ENCODE measurements around the gene TGFB3. TPM values are rescaled to one million over a fixed set of nuclear protein-coding genes. Genes with fewer than 3 reads are reported as not detected.

TGFB3 gene
- total and polyA plus RNA-seq, 9 of the 15 experiments (the other 6 are each of a cell fraction or from before 2014, with no cell fraction given): 0.39 to 2.0 (median 1.0) TPM

GRCh38 chr14:75967866-75968265, 13.9 kb downstream of the TGFB3 start:
- Histone ChIP-seq H2AFZ (ENCODE audit: low read depth, low read length) (no peak overlapping the region), H3K4me1 (replicated peaks in 1 of 2; ENCODE audit: control insufficient read depth in 2 of 2, insufficient read depth in 2 of 2, low read length in 2 of 2) (no peaks in the 10 kb centered on the region), H3K4me3 (no peak overlapping the region), H3K27ac (ENCODE audit: extremely low read depth, low read depth, low read length) (no peak overlapping the region), H4K20me1 (replicated peaks; ENCODE audit: control insufficient read depth, insufficient read depth, low read length) (no peaks in the 10 kb centered on the region), H3K9ac (ENCODE audit: insufficient read depth in 1 of 2, low read depth in 2 of 2, low read length in 2 of 2) (no peak overlapping the region), H3K9me3 (replicated peaks; ENCODE audit: control insufficient read depth, insufficient read depth, low read depth, low read length) (no peaks in the 10 kb centered on the region), H3K27me3 (ENCODE audit: control insufficient read depth in 2 of 2, insufficient read depth in 2 of 2, low read length in 2 of 2) (no peaks in the 10 kb centered on the region), H3K4me2 (ENCODE audit: insufficient read depth, low read length) (no peak overlapping the region), H3K79me2 (ENCODE audit: control insufficient read depth, insufficient read depth, low read length) (no peaks in the 10 kb centered on the region), H3K9me1 (ENCODE audit: control insufficient read depth, insufficient read depth, low read length) (no peaks in the 10 kb centered on the region), H3K36me3 (ENCODE audit: control insufficient read depth, insufficient read depth, low read length) (no peaks in the 10 kb centered on the region)
- no peak for TF ChIP-seq RBFOX2 (IDR thresholded peaks at IDR 0.05; ENCODE audit: low read depth, low read length)
- TF ChIP-seq TEAD4 (IDR thresholded peaks at IDR 0.05; ENCODE audit: low read length): no peak
- TF ChIP-seq TEAD4 (CRISPR knock-in tag; IDR thresholded peaks at IDR 0.05; ENCODE audit: borderline replicate concordance): no peak
- TF ChIP-seq NFXL1 (CRISPR knock-in tag; IDR thresholded peaks at IDR 0.05): no peak
- no peak for TF ChIP-seq ZBTB9 (CRISPR knock-in tag; IDR thresholded peaks at IDR 0.05)
- no peak for TF ChIP-seq RBM39 (optimal IDR thresholded peaks at IDR 0.05; ENCODE audit: low read depth, low read length)
- intact Hi-C loops (cut with micrococcal nuclease): no loop called here
- ATAC-seq: no peak
- BruUV-seq (replicated peaks): no TSS peak
- no peak for DNase-seq (ENCODE audit: extremely low read depth in 1 of 4, low spot score in 3 of 4)
- in situ Hi-C loops (cut with MboI): no loop called here
- ChIA-PET CTCF (ENCODE audit: low intra/inter-chr PET ratio) (no interaction called here), POLR2A (interaction anchor here (1.3 kb wide), 1 partner anchor 12 kb away, joined by 4 read pairs; no protein-coding TSS in a partner anchor)
- FAIRE-seq: no peak
- 55% methylated on average over 3 of the region's 3 CpGs for WGBS (ENCODE audit: insufficient coverage, low coverage, missing lambda C conversion rate)

Data from K562 (cell line).